Gastrocnemius medialis (tissue), 4 donors: ENCODE results near the gene ZIC1.

Experiments
- POLR2A ChIP-seq, 2 donors: fragments of 450-650 bp; IDR thresholded peaks; one replicate each; pipeline ENCODE4 v1.6.1; 2017; ENCODE audit warnings: antibody characterized with exemption in 2 of 2, mild to moderate bottlenecking in 2 of 2, moderate library complexity in 2 of 2
- TF ChIP-seq, protein P1 (sequence below), 5 experiments: fragments of 450-650 bp in 3 of 5; fragments of 200-600 bp in 2 of 5; sonication (generic) in 2 of 5; IDR thresholded peaks in 4 of 5; conservative IDR thresholded peaks in 1 of 5; 1 replicate in 4 of 5; 2 replicates in 1 of 5; pipeline ENCODE4 v1.5.1; 2016 to 2019; ENCODE audit warnings: antibody characterized with exemption in 5 of 5, mild to moderate bottlenecking in 3 of 5, moderate library complexity in 3 of 5

DNA sequence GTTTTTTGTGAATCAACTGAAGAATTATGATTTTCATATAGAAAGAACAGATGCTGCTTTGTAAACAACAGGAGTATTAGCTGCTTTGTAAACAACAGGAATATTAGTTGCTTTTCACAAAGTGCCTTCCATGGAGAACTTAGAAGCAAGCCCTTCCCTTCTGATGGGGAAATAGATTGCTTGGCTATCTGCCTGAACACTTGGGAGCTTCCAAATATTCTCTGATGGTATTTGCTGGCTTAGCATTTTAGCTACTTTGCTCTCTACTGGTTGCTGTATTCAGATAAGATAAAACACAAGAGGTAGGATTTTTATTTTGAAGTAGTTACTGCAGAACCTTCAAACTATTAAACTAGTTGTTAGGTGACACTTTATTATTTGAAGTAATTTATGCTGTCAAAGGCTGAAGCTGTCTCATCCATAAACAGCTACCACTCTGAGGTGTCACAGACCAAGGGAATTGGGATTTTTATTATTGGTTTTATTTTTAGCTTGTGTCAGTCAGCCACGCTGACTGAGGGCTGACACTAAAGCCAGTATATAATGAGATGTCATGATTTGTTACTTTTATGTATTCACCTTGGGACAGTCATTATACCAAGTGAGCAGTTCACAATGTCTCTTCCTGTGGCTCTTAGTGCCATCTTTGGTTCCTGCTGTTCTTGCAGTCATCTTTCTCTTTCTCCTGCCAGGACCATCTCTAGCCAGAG, 50.0 kb downstream of the ZIC1 start:
- TF ChIP-seq, protein P1, sequence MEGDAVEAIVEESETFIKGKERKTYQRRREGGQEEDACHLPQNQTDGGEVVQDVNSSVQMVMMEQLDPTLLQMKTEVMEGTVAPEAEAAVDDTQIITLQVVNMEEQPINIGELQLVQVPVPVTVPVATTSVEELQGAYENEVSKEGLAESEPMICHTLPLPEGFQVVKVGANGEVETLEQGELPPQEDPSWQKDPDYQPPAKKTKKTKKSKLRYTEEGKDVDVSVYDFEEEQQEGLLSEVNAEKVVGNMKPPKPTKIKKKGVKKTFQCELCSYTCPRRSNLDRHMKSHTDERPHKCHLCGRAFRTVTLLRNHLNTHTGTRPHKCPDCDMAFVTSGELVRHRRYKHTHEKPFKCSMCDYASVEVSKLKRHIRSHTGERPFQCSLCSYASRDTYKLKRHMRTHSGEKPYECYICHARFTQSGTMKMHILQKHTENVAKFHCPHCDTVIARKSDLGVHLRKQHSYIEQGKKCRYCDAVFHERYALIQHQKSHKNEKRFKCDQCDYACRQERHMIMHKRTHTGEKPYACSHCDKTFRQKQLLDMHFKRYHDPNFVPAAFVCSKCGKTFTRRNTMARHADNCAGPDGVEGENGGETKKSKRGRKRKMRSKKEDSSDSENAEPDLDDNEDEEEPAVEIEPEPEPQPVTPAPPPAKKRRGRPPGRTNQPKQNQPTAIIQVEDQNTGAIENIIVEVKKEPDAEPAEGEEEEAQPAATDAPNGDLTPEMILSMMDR (IDR thresholded peaks at IDR 0.05 in 4 of 5, conservative IDR thresholded peaks at IDR 0.05 in 1 of 5), result no peak
- no peak for TF ChIP-seq POLR2A (IDR thresholded peaks at IDR 0.05)
